ENCODE measurements around the gene NAA80. TPM values are rescaled to one million over a fixed set of nuclear protein-coding genes. Genes with fewer than 3 reads are reported as not detected.

The NAA80 gene
- total RNA-seq, 2 donors from 2014 or later, result 9.7 to 12.8 TPM

DNA sequence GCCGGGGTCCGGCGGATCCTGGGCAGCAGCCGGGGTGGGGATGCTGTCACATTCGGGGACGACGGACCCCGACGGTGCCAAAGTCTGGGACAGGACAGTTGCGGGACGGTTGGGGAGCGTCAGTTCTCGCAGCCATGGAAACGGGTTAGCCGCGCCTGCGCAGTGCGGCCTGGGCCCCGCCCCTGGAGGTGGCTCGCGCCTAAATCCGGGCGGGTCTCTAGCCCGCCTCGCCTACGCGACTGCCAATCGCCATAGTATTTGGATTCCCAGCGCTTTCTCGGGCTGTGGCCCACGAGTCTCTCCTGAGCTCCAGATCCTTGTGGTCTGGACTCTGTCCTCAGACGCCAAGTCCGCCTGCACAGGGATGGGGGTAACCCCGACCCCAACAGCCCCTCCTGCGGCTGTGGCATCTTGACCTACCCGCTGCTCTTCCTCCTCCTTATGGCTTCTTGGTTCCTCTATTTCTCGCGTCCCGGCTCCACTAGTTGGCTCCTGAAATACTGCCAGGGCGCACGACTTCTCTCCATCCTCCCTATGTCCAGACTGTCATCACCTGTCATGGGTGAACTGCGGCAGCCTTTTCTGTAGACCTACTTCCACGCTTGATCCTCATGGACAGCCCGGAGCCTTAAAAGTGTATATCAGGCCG lies 46.5 kb upstream of the NAA80 start, which contains the start of gene ZMYND10:
Gene ZMYND10 (minus strand): TSS at position 147 of the 649 bp plus-strand sequence. CDS start 153 bp downstream, outside the sequence.
- peaks cover 7% of the 10 kb centered on the region for H3K4me1 Mint-ChIP-seq
- H3K27ac Mint-ChIP-seq, result no peak within 1 kb of the TSS
- no peaks in the 10 kb centered on the region for H3K9me3 Mint-ChIP-seq
- H3K27me3 ChIP-seq (ENCODE audit: control insufficient read depth, insufficient read depth, low read length, poor library complexity, severe bottlenecking), result peaks cover 42% of the 10 kb centered on the region
- peak within 1 kb of the TSS; percentile 53 for H3K4me3 Mint-ChIP-seq
- DNase-seq, result peak; percentile 94
- TF ChIP-seq CTCF (conservative IDR thresholded peaks at IDR 0.05), result no peak
- H3K4me3 ChIP-seq (ENCODE audit: low read length), result peak within 1 kb of the TSS; percentile 78
- H3K9me3 ChIP-seq (ENCODE audit: control insufficient read depth, low read length), result no peaks in the 10 kb centered on the region
- no peak within 1 kb of the TSS for H3K9ac ChIP-seq (ENCODE audit: extremely low read depth, low read length, poor library complexity, severe bottlenecking)
- H3K36me3 Mint-ChIP-seq (ENCODE audit: low read depth), result peaks cover 3% of the 10 kb centered on the region
- peaks cover 55% of the 10 kb centered on the region for H3K27me3 Mint-ChIP-seq (ENCODE audit: insufficient read depth)
- no peak within 1 kb of the TSS for H3K27ac ChIP-seq (ENCODE audit: low read depth, low read length)
- no peaks in the 10 kb centered on the region for H3K4me1 ChIP-seq (ENCODE audit: control insufficient read depth, insufficient read depth, low read length)
- 15 to 25% methylated on average over 26 to 45 of the region's 45 CpGs for WGBS, 2 experiments (ENCODE audit: insufficient coverage in 1 of 2, insufficient read length in 1 of 2)
- peaks cover 14% of the 10 kb centered on the region for H3K36me3 ChIP-seq (ENCODE audit: control insufficient read depth, insufficient read depth, low read length)

GRCh38 chr3:50345008-50345407 lies 45.8 kb upstream of the NAA80 start:
- Mint-ChIP-seq H3K36me3 (ENCODE audit: low read depth) (peaks cover 3% of the 10 kb centered on the region), H3K4me3 (peak overlapping the region; percentile 53), H3K27ac (no peak overlapping the region), H3K4me1 (peaks cover 2% of the 10 kb centered on the region), H3K27me3 (ENCODE audit: insufficient read depth) (peaks cover 59% of the 10 kb centered on the region), H3K9me3 (no peaks in the 10 kb centered on the region)
- Histone ChIP-seq H3K9ac (ENCODE audit: extremely low read depth, low read length, poor library complexity, severe bottlenecking) (no peak overlapping the region), H3K27ac (ENCODE audit: low read depth, low read length) (no peak overlapping the region), H3K9me3 (ENCODE audit: control insufficient read depth, low read length) (no peaks in the 10 kb centered on the region), H3K36me3 (ENCODE audit: control insufficient read depth, insufficient read depth, low read length) (peaks cover 14% of the 10 kb centered on the region), H3K27me3 (ENCODE audit: control insufficient read depth, insufficient read depth, low read length, poor library complexity, severe bottlenecking) (peaks cover 49% of the 10 kb centered on the region), H3K4me3 (ENCODE audit: low read length) (peak overlapping the region; percentile 78), H3K4me1 (ENCODE audit: control insufficient read depth, insufficient read depth, low read length) (no peaks in the 10 kb centered on the region)
- 40 to 65% methylated on average over 1 to 8 of the region's 8 CpGs for WGBS, 2 experiments (ENCODE audit: insufficient coverage in 1 of 2, insufficient read length in 1 of 2)
- TF ChIP-seq CTCF (conservative IDR thresholded peaks at IDR 0.05), result no peak
- DNase-seq, result no peak

DNA sequence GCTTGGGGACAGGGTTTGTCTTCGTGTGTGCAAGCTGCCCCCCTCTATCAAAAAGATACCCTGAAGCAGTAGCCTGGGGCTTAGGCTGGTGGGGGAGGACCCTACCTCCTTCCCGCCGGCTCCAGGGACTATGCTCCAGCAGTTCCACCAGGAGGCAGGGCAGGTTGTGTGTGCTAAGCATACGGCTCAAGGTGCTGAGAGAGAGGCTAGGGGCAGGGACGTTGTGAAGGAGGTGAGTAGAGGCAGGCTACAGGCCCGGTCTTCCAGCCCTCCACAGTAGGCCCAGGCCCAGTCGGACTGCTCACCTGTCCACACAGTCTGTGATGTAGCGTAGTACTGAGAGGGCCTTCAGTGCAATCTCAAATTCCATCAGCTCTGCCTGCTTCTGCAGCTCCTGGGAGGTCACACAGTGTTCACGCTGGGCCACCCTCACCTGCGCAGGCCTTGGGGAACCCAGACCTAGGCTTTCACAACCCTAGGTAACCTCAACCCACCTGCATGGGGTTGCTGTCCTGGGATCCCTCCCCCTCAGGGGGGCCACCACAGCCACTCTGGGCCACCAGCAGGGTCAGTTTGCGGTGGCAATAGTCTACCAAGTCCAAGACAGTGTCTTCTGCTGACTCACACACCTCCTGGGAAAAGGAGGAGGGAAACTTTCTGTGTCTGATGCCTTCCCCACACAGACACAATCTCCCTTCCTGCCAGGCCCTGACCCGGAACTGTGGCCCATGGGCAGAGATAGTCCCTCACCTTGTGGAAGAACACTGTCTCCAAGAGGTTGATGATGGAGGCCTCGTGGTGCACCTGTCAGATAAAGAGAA lies 43.8 kb upstream of the NAA80 start:
- Mint-ChIP-seq H3K9me3 (no peaks in the 10 kb centered on the region), H3K4me3 (no peak overlapping the region), H3K27me3 (ENCODE audit: insufficient read depth) (peaks cover 78% of the 10 kb centered on the region), H3K36me3 (ENCODE audit: low read depth) (peaks cover 3% of the 10 kb centered on the region), H3K27ac (no peak overlapping the region), H3K4me1 (no peaks in the 10 kb centered on the region)
- Histone ChIP-seq H3K4me3 (ENCODE audit: low read length) (no peak overlapping the region), H3K27me3 (ENCODE audit: control insufficient read depth, insufficient read depth, low read length, poor library complexity, severe bottlenecking) (peaks cover 69% of the 10 kb centered on the region), H3K9me3 (ENCODE audit: control insufficient read depth, low read length) (no peaks in the 10 kb centered on the region), H3K36me3 (ENCODE audit: control insufficient read depth, insufficient read depth, low read length) (peaks cover 8% of the 10 kb centered on the region), H3K9ac (ENCODE audit: extremely low read depth, low read length, poor library complexity, severe bottlenecking) (no peak overlapping the region), H3K4me1 (ENCODE audit: control insufficient read depth, insufficient read depth, low read length) (peaks cover under 1% of the 10 kb centered on the region), H3K27ac (ENCODE audit: low read depth, low read length) (no peak overlapping the region)
- DNase-seq, result peak; percentile 80
- peak; percentile 68 for TF ChIP-seq CTCF (conservative IDR thresholded peaks at IDR 0.05)
- WGBS, 2 experiments (ENCODE audit: insufficient coverage in 1 of 2, insufficient read length in 1 of 2), result 75 to 82% methylated on average over 10 to 13 of the region's 13 CpGs

Data from endodermal cell (in vitro differentiated cells).